ENCODE data around the gene CBX2. TPM values are rescaled to one million over a fixed set of nuclear protein-coding genes. Genes with fewer than 3 reads are reported as not detected.
A peak's percentile ranks its signal among the peaks of the same experiment; 100 is the strongest.

The CBX2 gene
- total and polyA plus RNA-seq, 2 of the 4 experiments (the other 2 are of a cell fraction) = 2.0 to 3.2 TPM

DNA sequence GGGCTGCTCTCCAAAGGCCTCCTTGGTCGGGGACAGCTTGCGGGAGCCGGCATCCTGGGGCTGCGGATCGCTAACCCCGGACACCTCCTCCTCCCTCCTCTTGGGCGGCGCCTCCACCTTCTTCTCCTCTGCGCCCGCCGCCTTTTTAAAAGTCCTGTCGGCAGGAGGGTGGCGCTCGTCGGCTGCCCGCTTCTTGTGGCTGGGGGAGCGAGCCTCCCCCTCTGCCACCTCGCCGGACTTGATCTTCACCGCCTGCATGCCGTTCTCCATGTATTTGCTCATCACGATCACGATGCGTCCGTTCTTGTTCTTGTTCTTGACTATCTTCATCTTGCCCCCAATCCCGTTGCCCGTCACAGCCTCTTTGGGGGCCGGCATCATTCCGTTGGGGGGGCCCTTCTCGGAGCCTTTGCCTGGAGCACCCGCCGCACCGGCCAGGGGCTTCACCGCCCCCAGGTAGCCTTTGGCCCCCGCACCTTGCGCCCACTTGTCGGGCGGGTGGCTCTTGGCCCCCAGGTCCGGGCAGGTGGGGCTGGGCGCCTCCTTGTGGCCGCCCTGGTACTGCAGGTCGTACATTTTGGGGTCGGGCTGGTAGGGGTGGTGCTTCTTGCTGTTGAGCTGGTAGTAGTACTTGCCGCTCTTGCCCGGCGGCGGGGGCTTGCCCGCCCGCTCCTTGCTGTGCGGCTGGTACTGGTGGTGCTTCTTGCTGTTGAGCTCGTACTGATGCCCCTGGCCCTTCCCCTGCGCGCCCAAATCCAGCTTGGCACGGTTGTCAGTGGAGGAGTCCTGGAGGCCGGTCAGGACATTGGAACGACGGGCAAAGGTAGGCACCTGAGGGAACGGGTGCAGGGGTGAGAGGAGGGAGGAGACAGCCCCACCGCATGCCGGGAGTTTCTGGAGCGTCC, 56.9 kb downstream of the CBX2 start:
- no peak overlapping the region for H2BK15ac ChIP-seq (ENCODE audit: low read depth, low read length)
- H4K8ac ChIP-seq (ENCODE audit: low read depth in 2 of 2, low read length in 2 of 2) = no peak overlapping the region
- no peak overlapping the region for H3K14ac ChIP-seq (replicated peaks; ENCODE audit: low read depth, low read length)
- ChIA-PET POLR2A (ENCODE audit: unreplicated experiment) (no interaction called here), CTCF (interaction anchor here (0.7 to 1.1 kb wide), 4 partner anchors 9 to 19 kb away, joined by 3 read pairs; no protein-coding TSS in a partner anchor)
- no peaks in the 10 kb centered on the region for H3K9me3 ChIP-seq (ENCODE audit: control insufficient read depth, insufficient read depth, low read length)
- H3K9ac ChIP-seq (ENCODE audit: low read depth, low read length) = no peak overlapping the region
- H3K27ac ChIP-seq (ENCODE audit: insufficient read depth, low read length) = no peak overlapping the region
- H2AK9ac ChIP-seq (replicated peaks; ENCODE audit: low read depth, low read length, poor library complexity) = peak overlapping the region; percentile 55
- H3K4me2 ChIP-seq (ENCODE audit: low read depth, low read length) = no peak overlapping the region
- no peak overlapping the region for H2BK5ac ChIP-seq (ENCODE audit: low read depth, low read length, poor library complexity, severe bottlenecking)
- H3K4me1 ChIP-seq (ENCODE audit: control insufficient read depth, insufficient read depth, low read length) = peaks cover 22% of the 10 kb centered on the region
- WGBS, 2 experiments (ENCODE audit: extremely low coverage in 2 of 2, insufficient read length in 1 of 2) = 87% methylated on average over 41 of the region's 61 CpGs; no CpG with 5 or more reads in 1 of the 2 experiments
- H3K4me3 ChIP-seq (ENCODE audit: insufficient read depth, low read depth, low read length) = no peak overlapping the region
- BruUV-seq (replicated peaks) = no TSS peak
- H2BK20ac ChIP-seq (ENCODE audit: low read depth, low read length) = no peak overlapping the region
- H3K79me1 ChIP-seq (ENCODE audit: low read depth in 1 of 2, low read length in 2 of 2) = peaks cover 10 to 54% of the 10 kb centered on the region in 2 experiments
- no peak overlapping the region for H4K5ac ChIP-seq (ENCODE audit: low read depth, low read length)
- H3K18ac ChIP-seq (ENCODE audit: low read depth, low read length) = no peak overlapping the region
- no peak overlapping the region for H2BK120ac ChIP-seq (ENCODE audit: low read depth, low read length)
- no peak overlapping the region for H3K23ac ChIP-seq (ENCODE audit: low read depth, low read length)
- peaks cover 6% of the 10 kb centered on the region; the same call in 1 of the 2 replicates for H3K9me1 ChIP-seq (ENCODE audit: insufficient read depth, low read length)
- ATAC-seq (ENCODE audit: low read depth) (no peak), DNase-seq (no peak)
- peaks cover 59% of the 10 kb centered on the region for H4K20me1 ChIP-seq (ENCODE audit: insufficient read depth, low read length)
- intact Hi-C loops (cut with micrococcal nuclease) (loop anchor here (5.0 kb wide), 1 partner anchor 88 kb away; no protein-coding TSS in a partner anchor), dilution Hi-C loops (cut with HindIII; ENCODE audit: low sequenced_read_pairs, unreplicated experiment) (no loop called here), in situ Hi-C loops (cut with MboI; ENCODE audit: low sequenced_read_pairs) (no loop called here)
- peak; percentile 47 for TF ChIP-seq RAD21 (IDR thresholded peaks at IDR 0.05; ENCODE audit: low read length)
- TF ChIP-seq, protein P1, sequence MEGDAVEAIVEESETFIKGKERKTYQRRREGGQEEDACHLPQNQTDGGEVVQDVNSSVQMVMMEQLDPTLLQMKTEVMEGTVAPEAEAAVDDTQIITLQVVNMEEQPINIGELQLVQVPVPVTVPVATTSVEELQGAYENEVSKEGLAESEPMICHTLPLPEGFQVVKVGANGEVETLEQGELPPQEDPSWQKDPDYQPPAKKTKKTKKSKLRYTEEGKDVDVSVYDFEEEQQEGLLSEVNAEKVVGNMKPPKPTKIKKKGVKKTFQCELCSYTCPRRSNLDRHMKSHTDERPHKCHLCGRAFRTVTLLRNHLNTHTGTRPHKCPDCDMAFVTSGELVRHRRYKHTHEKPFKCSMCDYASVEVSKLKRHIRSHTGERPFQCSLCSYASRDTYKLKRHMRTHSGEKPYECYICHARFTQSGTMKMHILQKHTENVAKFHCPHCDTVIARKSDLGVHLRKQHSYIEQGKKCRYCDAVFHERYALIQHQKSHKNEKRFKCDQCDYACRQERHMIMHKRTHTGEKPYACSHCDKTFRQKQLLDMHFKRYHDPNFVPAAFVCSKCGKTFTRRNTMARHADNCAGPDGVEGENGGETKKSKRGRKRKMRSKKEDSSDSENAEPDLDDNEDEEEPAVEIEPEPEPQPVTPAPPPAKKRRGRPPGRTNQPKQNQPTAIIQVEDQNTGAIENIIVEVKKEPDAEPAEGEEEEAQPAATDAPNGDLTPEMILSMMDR (conservative IDR thresholded peaks at IDR 0.05; ENCODE audit: low read depth, low read length) = peak; percentile 56
- TF ChIP-seq MAFK (IDR thresholded peaks at IDR 0.05; ENCODE audit: low read depth, low read length) = no peak
- TF ChIP-seq SMC3 (IDR thresholded peaks at IDR 0.05; ENCODE audit: low read depth, low read length) = peak; percentile 52
- no peak for TF ChIP-seq BHLHE40 (IDR thresholded peaks at IDR 0.05; ENCODE audit: low read depth, low read length)
- TF ChIP-seq MAZ (IDR thresholded peaks at IDR 0.05; ENCODE audit: borderline replicate concordance, low read depth, low read length) = peak; percentile 59; the same call in 1 of the 2 replicates
- TF ChIP-seq MXI1 (IDR thresholded peaks at IDR 0.05; ENCODE audit: borderline replicate concordance, low read depth, low read length) = no peak
- TF ChIP-seq FOS (IDR thresholded peaks at IDR 0.05; ENCODE audit: low read depth, low read length) = no peak
- no peak overlapping the region for H3K4ac ChIP-seq (ENCODE audit: low read depth, low read length)
- no peak overlapping the region for H2AFZ ChIP-seq (replicated peaks; ENCODE audit: low read length, poor library complexity)
- H3K56ac ChIP-seq (ENCODE audit: extremely low read depth, insufficient read depth, low read length) = no peak overlapping the region
- no peak overlapping the region for H2AK5ac ChIP-seq (ENCODE audit: low read depth, low read length)
- H3K27me3 ChIP-seq (ENCODE audit: control insufficient read depth, insufficient read depth, low read length) = no peaks in the 10 kb centered on the region; the same call in 1 of the 2 replicates
- H3K36me3 ChIP-seq (ENCODE audit: control insufficient read depth, insufficient read depth, low read length) = peaks cover 21% of the 10 kb centered on the region; the same call in 1 of the 2 replicates
- no peak overlapping the region for H4K91ac ChIP-seq (ENCODE audit: insufficient read depth, low read depth, low read length)
